Mesenchymal stem cell (in vitro differentiated cells and primary cell): Measurements from ENCODE around the gene GNG10.

Experiments used
- DNase-seq: peaks from one replicate; pipeline ENCODE4 v3.0.0-alpha.2; 2013
- H2AFZ ChIP-seq: one replicate; pipeline ENCODE4 v1.6.1; 2013; ENCODE audit warnings: low read depth, mild to moderate bottlenecking, control low read depth, inconsistent platforms, low read length, moderate library complexity
- H2AK5ac ChIP-seq: 2 replicates; pipeline ENCODE4 v1.6.1; 2013; ENCODE audit warnings: low read length, moderate library complexity, mild to moderate bottlenecking, inconsistent platforms; ENCODE audit not compliant: severe bottlenecking
- H2BK120ac ChIP-seq: one replicate; pipeline ENCODE4 v1.6.1; 2013; ENCODE audit warnings: low read depth, mild to moderate bottlenecking, inconsistent platforms, low read length, moderate library complexity
- H2BK12ac ChIP-seq, 2 experiments: one replicate each; pipeline ENCODE4 v1.6.1; 2013; ENCODE audit warnings: inconsistent platforms in 2 of 2, low read length in 2 of 2, mild to moderate bottlenecking in 2 of 2, moderate library complexity in 2 of 2, control low read depth in 1 of 2
- H2BK15ac ChIP-seq: one replicate; pipeline ENCODE4 v1.6.1; 2013; ENCODE audit warnings: mild to moderate bottlenecking, low read depth, inconsistent platforms; ENCODE audit not compliant: poor library complexity, severe bottlenecking
- H2BK5ac ChIP-seq: 2 replicates; pipeline ENCODE4 v1.6.1; 2013; ENCODE audit warnings: low read depth, mild to moderate bottlenecking, low read length, control low read depth, inconsistent platforms; ENCODE audit not compliant: poor library complexity, severe bottlenecking
- H3K14ac ChIP-seq, 2 experiments: one replicate each; pipeline ENCODE4 v1.6.1; 2013; ENCODE audit warnings: inconsistent platforms in 2 of 2, low read length in 2 of 2, control low read depth in 1 of 2, mild to moderate bottlenecking in 1 of 2, moderate library complexity in 1 of 2
- H3K18ac ChIP-seq, 2 experiments: one replicate each; pipeline ENCODE4 v1.6.1; 2013; ENCODE audit warnings: inconsistent platforms in 2 of 2, low read length in 2 of 2, control low read depth in 1 of 2, low read depth in 1 of 2, mild to moderate bottlenecking in 1 of 2
- H3K23ac ChIP-seq, 2 experiments: one replicate each; pipeline ENCODE4 v1.6.1; 2013; ENCODE audit warnings: inconsistent platforms in 2 of 2, low read length in 2 of 2, mild to moderate bottlenecking in 2 of 2, moderate library complexity in 2 of 2, control low read depth in 1 of 2
- H3K27ac ChIP-seq: 2 replicates; pipeline ENCODE4 v1.5.1; 2013; ENCODE audit warnings: mild to moderate bottlenecking, moderate library complexity, low read length, control low read depth, inconsistent platforms; ENCODE audit not compliant: poor library complexity, severe bottlenecking
- H3K27me3 ChIP-seq, 2 experiments: 2 replicates each; pipeline versions ENCODE4 v1.6.1 to v1.7.0; 2013; ENCODE audit warnings: low read length in 2 of 2, mild to moderate bottlenecking in 2 of 2, moderate library complexity in 2 of 2, control low read depth in 1 of 2, inconsistent platforms in 1 of 2; ENCODE audit not compliant: control insufficient read depth in 1 of 2, insufficient read depth in 1 of 2
- H3K36me3 ChIP-seq, 2 experiments: 2 replicates each; pipeline versions ENCODE4 v1.6.1 to v1.7.0; 2013; ENCODE audit warnings: low read length in 2 of 2, control low read depth in 1 of 2, inconsistent platforms in 1 of 2, low read depth in 1 of 2, mild to moderate bottlenecking in 1 of 2; ENCODE audit not compliant: insufficient read depth in 2 of 2, control insufficient read depth in 1 of 2
- H3K4ac ChIP-seq, 2 experiments: one replicate each; pipeline ENCODE4 v1.6.1; 2013; ENCODE audit warnings: inconsistent platforms in 2 of 2, low read length in 2 of 2, mild to moderate bottlenecking in 2 of 2, moderate library complexity in 2 of 2, control low read depth in 1 of 2, low read depth in 1 of 2
- H3K4me1 ChIP-seq: 2 replicates; pipeline ENCODE4 v1.6.1; 2013; ENCODE audit warnings: low read depth, low read length, control low read depth; ENCODE audit not compliant: control insufficient read depth, insufficient read depth
- H3K4me2 ChIP-seq: 2 replicates; pipeline ENCODE4 v1.6.1; 2013; ENCODE audit warnings: low read length, mild to moderate bottlenecking, inconsistent platforms; ENCODE audit not compliant: poor library complexity, severe bottlenecking
- H3K4me3 ChIP-seq, 2 experiments: 2 replicates each; pipeline versions ENCODE4 v1.5.1 to v1.7.0; 2013; ENCODE audit warnings: low read length in 2 of 2, mild to moderate bottlenecking in 2 of 2, control low read depth in 1 of 2, low read depth in 1 of 2; ENCODE audit not compliant: insufficient read depth in 1 of 2
- H3K79me1 ChIP-seq: replicated peaks from 2 replicates; pipeline ENCODE4 v1.6.1; 2013; ENCODE audit warnings: mild to moderate bottlenecking, control low read depth, low read length, inconsistent platforms; ENCODE audit not compliant: poor library complexity, severe bottlenecking
- H3K9ac ChIP-seq: 2 replicates; pipeline ENCODE4 v1.7.0; 2013; ENCODE audit warnings: mild to moderate bottlenecking, low read length, moderate library complexity
- H3K9me3 ChIP-seq: 2 replicates; pipeline ENCODE4 v1.7.0; 2013; ENCODE audit warnings: mild to moderate bottlenecking, low read length; ENCODE audit not compliant: control insufficient read depth
- H4K8ac ChIP-seq: one replicate; pipeline ENCODE4 v1.6.1; 2013; ENCODE audit warnings: inconsistent platforms, mild to moderate bottlenecking, low read length, moderate library complexity
- H4K91ac ChIP-seq: one replicate; pipeline ENCODE4 v1.6.1; 2013; ENCODE audit warnings: mild to moderate bottlenecking, low read length, inconsistent platforms
- WGBS: methylation state at CpG from one replicate; pipeline ENCODE4 v1.1.7; 2013; ENCODE audit warnings: mixed read lengths; 5-methylcytosine and 5-hydroxymethylcytosine counted together

The GNG10 gene

GRCh38 chr9:111632695-111633388 lies 28.6 kb upstream of the GNG10 start:
- Histone ChIP-seq H3K27me3 (no peaks in the 10 kb centered on the region), H3K79me1 (peaks cover 4% of the 10 kb centered on the region), H2BK120ac (no peak overlapping the region), H3K9me3 (no peaks in the 10 kb centered on the region), H3K4me2 (peak overlapping the region; percentile 84), H2BK15ac (no peak overlapping the region), H2BK12ac (no peak overlapping the region), H2AK5ac (no peak overlapping the region), H2AFZ (no peak overlapping the region), H3K4ac (no peak overlapping the region), H3K14ac (no peak overlapping the region), H3K4me1 (peaks cover 2% of the 10 kb centered on the region), H4K8ac (no peak overlapping the region), H3K23ac (no peak overlapping the region), H3K18ac (no peak overlapping the region), H3K9ac (peak overlapping the region; percentile 96), H3K27ac (no peak overlapping the region), H4K91ac (no peak overlapping the region), H3K36me3 (no peaks in the 10 kb centered on the region), H2BK5ac (no peak overlapping the region), H3K4me3 (peak overlapping the region in 1 of 2 experiments; percentile 99)
- WGBS: 96% methylated on average over 6 of the region's 7 CpGs
- no peak for DNase-seq

- H3K4me2 ChIP-seq: no peak overlapping the region
- no peak overlapping the region for H2BK12ac ChIP-seq
- H2AFZ ChIP-seq: no peak overlapping the region
- DNase-seq: no peak
- H3K79me1 ChIP-seq: peaks cover 4% of the 10 kb centered on the region
- H3K4ac ChIP-seq: no peak overlapping the region
- no peaks in the 10 kb centered on the region for H3K36me3 ChIP-seq
- H2BK5ac ChIP-seq: no peak overlapping the region
- H3K27me3 ChIP-seq: no peaks in the 10 kb centered on the region
- no peak overlapping the region for H2AK5ac ChIP-seq
- no peak overlapping the region for H3K27ac ChIP-seq
- no peak overlapping the region for H4K8ac ChIP-seq
- H3K18ac ChIP-seq: no peak overlapping the region
- H3K4me3 ChIP-seq: peak overlapping the region in 1 of 2 experiments; percentile 99
- H3K23ac ChIP-seq: no peak overlapping the region
- H2BK15ac ChIP-seq: no peak overlapping the region
- peaks cover 2% of the 10 kb centered on the region for H3K4me1 ChIP-seq
- peak overlapping the region; percentile 96 for H3K9ac ChIP-seq
- H2BK120ac ChIP-seq: no peak overlapping the region
- H3K9me3 ChIP-seq: no peaks in the 10 kb centered on the region
- no peak overlapping the region for H4K91ac ChIP-seq
- no peak overlapping the region for H3K14ac ChIP-seq
- WGBS: 93% methylated on average over 1 of the region's 1 CpG
These were observed 28.0 kb upstream of the GNG10 start for GRCh38 chr9:111633389-111633736.

GRCh38 chr9:111634860-111635259 lies 26.5 kb upstream of the GNG10 start:
- no peaks in the 10 kb centered on the region for H3K9me3 ChIP-seq
- H2BK120ac ChIP-seq: no peak overlapping the region
- no peak for DNase-seq
- no peak overlapping the region for H3K14ac ChIP-seq
- H2BK5ac ChIP-seq: no peak overlapping the region
- no peak overlapping the region for H2BK15ac ChIP-seq
- H3K4me3 ChIP-seq: no peak overlapping the region
- no peaks in the 10 kb centered on the region for H3K27me3 ChIP-seq
- H3K27ac ChIP-seq: no peak overlapping the region
- H2BK12ac ChIP-seq: no peak overlapping the region
- H2AFZ ChIP-seq: no peak overlapping the region
- H3K79me1 ChIP-seq: peaks cover 4% of the 10 kb centered on the region
- no CpG with 5 or more reads among the region's 1 CpG for WGBS
- H4K91ac ChIP-seq: no peak overlapping the region
- no peak overlapping the region for H3K23ac ChIP-seq
- peaks cover 2% of the 10 kb centered on the region for H3K4me1 ChIP-seq
- no peak overlapping the region for H3K4ac ChIP-seq
- H3K4me2 ChIP-seq: no peak overlapping the region
- H3K36me3 ChIP-seq: no peaks in the 10 kb centered on the region
- H3K18ac ChIP-seq: no peak overlapping the region
- H2AK5ac ChIP-seq: no peak overlapping the region
- no peak overlapping the region for H3K9ac ChIP-seq
- no peak overlapping the region for H4K8ac ChIP-seq

GRCh38 chr9:111637421-111637950 lies 23.9 kb upstream of the GNG10 start:
- Histone ChIP-seq H2AK5ac (no peak overlapping the region), H3K14ac (no peak overlapping the region), H4K8ac (no peak overlapping the region), H4K91ac (no peak overlapping the region), H3K79me1 (peaks cover 4% of the 10 kb centered on the region), H3K4me1 (no peaks in the 10 kb centered on the region), H2BK120ac (no peak overlapping the region), H3K36me3 (no peaks in the 10 kb centered on the region), H2BK12ac (no peak overlapping the region), H3K4me2 (no peak overlapping the region), H2BK15ac (no peak overlapping the region), H3K9ac (no peak overlapping the region), H2AFZ (no peak overlapping the region), H3K27me3 (no peaks in the 10 kb centered on the region), H3K18ac (no peak overlapping the region), H3K4me3 (no peak overlapping the region), H2BK5ac (no peak overlapping the region), H3K4ac (no peak overlapping the region), H3K9me3 (no peaks in the 10 kb centered on the region), H3K27ac (no peak overlapping the region), H3K23ac (no peak overlapping the region)
- 96% methylated on average over 6 of the region's 6 CpGs for WGBS
- DNase-seq: no peak
